Measurements from ENCODE around the gene GPR143. TPM values are rescaled to one million over a fixed set of nuclear protein-coding genes. Genes with fewer than 3 reads are reported as not detected.

Gene GPR143
- total and polyA plus RNA-seq, 8 donors = 1.1 to 7.5 (median 4.9) TPM

DNA sequence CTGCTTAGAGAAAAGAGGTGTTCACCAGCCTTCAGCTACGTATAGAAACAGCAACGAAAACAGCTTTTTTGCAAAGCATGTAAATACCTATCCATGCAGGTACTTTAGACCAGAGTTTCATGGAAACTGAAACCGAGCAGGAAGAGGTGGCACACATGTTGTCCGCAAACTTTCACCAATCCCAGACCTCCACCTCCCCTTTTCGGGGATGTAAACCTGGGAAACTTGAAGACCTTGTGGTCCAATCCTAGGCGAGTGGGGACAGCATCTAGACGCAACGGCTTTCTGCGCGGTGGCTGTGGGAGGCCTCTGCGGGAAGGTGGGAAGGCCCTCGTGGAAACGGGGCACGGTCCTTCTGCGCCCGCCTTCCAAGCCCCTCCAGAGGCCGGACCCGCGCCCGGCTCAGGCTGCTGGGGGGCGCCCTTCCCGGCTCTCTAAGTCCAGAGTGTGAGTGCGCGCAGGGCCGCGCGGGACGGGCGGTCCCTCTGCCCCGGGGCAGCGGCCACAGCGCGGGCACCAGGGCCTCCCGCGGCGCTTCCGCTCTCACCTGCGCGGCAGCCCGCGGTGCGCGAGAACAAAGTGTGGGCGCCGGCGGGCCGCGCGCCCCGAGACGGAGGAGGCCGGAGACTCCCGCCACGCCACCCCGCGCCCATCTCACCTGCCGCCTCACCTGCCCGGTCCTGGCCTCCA lies 19.8 kb upstream of the GPR143 start:
- DNase-seq = no peak
- TF ChIP-seq, protein P1, sequence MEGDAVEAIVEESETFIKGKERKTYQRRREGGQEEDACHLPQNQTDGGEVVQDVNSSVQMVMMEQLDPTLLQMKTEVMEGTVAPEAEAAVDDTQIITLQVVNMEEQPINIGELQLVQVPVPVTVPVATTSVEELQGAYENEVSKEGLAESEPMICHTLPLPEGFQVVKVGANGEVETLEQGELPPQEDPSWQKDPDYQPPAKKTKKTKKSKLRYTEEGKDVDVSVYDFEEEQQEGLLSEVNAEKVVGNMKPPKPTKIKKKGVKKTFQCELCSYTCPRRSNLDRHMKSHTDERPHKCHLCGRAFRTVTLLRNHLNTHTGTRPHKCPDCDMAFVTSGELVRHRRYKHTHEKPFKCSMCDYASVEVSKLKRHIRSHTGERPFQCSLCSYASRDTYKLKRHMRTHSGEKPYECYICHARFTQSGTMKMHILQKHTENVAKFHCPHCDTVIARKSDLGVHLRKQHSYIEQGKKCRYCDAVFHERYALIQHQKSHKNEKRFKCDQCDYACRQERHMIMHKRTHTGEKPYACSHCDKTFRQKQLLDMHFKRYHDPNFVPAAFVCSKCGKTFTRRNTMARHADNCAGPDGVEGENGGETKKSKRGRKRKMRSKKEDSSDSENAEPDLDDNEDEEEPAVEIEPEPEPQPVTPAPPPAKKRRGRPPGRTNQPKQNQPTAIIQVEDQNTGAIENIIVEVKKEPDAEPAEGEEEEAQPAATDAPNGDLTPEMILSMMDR (IDR thresholded peaks at IDR 0.05) = no peak
- intact Hi-C loops (cut with DNase I) = no loop called here
- Histone ChIP-seq H3K4me1 (peaks cover 0 to 4% of the 10 kb centered on the region in 2 donors), H3K36me3 (no peaks in the 10 kb centered on the region), H3K4me3 (peak overlapping the region; percentile 11 to 44), H3K9me3 (no peaks in the 10 kb centered on the region), H3K27me3 (peaks cover 14 to 48% of the 10 kb centered on the region in 2 donors), H3K27ac (no peak overlapping the region)
- peak; percentile 29 for ATAC-seq

DNA sequence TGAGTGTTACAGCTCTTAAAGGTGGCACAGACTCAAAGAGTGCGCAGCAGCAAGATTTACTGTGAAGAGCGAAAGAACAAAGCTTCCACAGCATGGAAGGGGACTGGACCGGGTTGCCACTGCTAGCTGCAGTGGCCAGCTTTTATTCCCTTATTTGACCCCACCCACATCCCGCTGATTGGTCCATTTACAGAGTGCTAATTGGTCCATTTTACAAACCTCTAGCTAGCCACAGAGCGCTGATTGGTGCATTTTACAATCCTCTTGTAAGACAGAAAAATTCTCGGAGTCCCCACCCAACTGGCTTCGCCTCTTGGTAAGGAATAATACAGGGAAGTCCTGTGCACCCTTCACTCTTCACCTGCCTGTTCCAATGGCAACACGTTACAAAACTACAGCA lies 18.7 kb upstream of the GPR143 start:
- Histone ChIP-seq H3K27me3 (peaks cover 14 to 45% of the 10 kb centered on the region in 2 donors), H3K36me3 (no peaks in the 10 kb centered on the region), H3K9me3 (no peaks in the 10 kb centered on the region), H3K27ac (no peak overlapping the region), H3K4me1 (peaks cover 0 to 4% of the 10 kb centered on the region in 2 donors), H3K4me3 (no peak overlapping the region)
- intact Hi-C loops (cut with DNase I) = no loop called here
- TF ChIP-seq, protein P1 (IDR thresholded peaks at IDR 0.05) = no peak
- ATAC-seq (no peak), DNase-seq (no peak)

DNA sequence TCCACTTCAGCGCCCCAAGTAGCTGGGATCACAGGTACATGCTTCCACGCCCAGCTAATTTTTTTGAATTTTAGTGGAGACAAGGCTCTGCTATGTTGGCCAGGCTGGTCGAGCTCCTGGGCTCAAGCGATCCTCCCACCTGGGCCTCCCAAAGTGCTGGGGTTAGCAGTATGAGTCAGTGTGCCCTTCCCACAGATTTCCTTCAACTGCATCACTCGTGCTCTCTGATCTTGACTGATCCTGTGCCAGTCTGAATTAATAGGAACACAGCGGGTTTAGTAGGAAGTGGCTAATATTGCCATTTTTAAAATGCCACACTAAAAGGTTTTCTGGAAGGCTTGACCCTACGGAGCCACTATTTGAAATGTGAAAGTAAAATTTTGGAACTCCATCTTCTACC lies 16.3 kb upstream of the GPR143 start:
- H3K27ac ChIP-seq = no peak overlapping the region
- no peaks in the 10 kb centered on the region for H3K36me3 ChIP-seq
- intact Hi-C loops (cut with DNase I) = no loop called here
- ATAC-seq (no peak), DNase-seq (no peak)
- H3K9me3 ChIP-seq = no peaks in the 10 kb centered on the region
- peaks cover 6 to 23% of the 10 kb centered on the region in 2 donors for H3K27me3 ChIP-seq
- H3K4me1 ChIP-seq = no peaks in the 10 kb centered on the region
- H3K4me3 ChIP-seq = no peak overlapping the region
- TF ChIP-seq, protein P1 (IDR thresholded peaks at IDR 0.05) = no peak

DNA sequence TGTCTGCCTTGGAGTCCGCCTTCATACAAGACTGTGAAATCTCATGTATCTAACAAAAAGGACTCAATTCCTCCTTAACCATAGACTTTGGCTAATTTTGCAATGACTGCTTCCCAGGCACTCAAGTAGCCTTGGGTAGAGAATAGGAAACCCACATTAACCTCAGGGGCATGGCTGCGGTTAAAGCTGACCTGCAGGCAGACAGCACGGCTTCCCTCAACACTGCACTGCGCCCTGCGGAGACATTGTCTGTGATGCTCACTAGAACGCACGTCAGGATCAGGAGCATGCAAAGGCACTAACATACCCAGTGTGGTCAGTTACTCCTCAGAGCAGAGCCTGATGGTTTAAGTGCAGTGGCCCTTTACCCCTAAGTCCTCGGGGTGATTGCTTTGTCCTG lies 10.3 kb upstream of the GPR143 start:
- intact Hi-C loops (cut with DNase I) = no loop called here
- TF ChIP-seq, protein P1 (IDR thresholded peaks at IDR 0.05) = no peak

DNA sequence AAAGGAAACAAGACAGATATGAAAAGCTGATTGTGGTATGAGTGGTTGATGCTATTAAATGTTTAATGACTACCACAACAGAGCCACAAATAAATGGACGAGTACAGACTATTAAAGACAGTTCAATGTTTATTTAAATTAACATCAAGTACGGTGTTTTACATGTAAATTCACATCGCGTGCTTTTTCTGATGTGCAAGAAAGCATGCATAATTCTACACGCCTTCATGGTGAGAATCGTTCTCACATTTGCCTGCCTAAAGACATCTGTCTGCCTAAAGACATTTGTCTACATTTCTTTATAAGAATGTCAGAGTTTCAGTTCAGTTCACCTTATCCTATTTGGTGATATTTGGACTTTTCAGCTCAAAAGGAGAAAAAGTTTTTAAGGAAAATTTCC lies 7.3 kb upstream of the GPR143 start:
- no peaks in the 10 kb centered on the region for H3K36me3 ChIP-seq
- TF ChIP-seq, protein P1 (IDR thresholded peaks at IDR 0.05) = no peak
- ATAC-seq = no peak

More for the DNA sequence above, 10.3 kb upstream of the GPR143 start:
- Histone ChIP-seq H3K36me3 (no peaks in the 10 kb centered on the region), H3K9me3 (no peaks in the 10 kb centered on the region), H3K27ac (no peak overlapping the region), H3K27me3 (no peaks in the 10 kb centered on the region), H3K4me1 (no peaks in the 10 kb centered on the region), H3K4me3 (no peak overlapping the region)
- no peak for ATAC-seq
- DNase-seq = no peak

More for the DNA sequence above, 7.3 kb upstream of the GPR143 start:
- Histone ChIP-seq H3K9me3 (no peaks in the 10 kb centered on the region), H3K27ac (no peak overlapping the region), H3K27me3 (no peaks in the 10 kb centered on the region), H3K4me1 (no peaks in the 10 kb centered on the region), H3K4me3 (no peak overlapping the region)
- intact Hi-C loops (cut with DNase I) = no loop called here
- no peak for DNase-seq
